GM21786 (cell line): ENCODE results near the gene ATG12.
"Not testable (repeated sequence)": the region's sequence is repeated elsewhere in the genome, so short reads cannot be mapped to it uniquely, and the experiment has no call there.

Experiments
- ATAC-seq: cut with Tn5 transposase; IDR thresholded peaks from one replicate; pipeline ENCODE4 v1.9.1; 2021; ENCODE audit not compliant: unreplicated experiment

The ATG12 gene

DNA sequence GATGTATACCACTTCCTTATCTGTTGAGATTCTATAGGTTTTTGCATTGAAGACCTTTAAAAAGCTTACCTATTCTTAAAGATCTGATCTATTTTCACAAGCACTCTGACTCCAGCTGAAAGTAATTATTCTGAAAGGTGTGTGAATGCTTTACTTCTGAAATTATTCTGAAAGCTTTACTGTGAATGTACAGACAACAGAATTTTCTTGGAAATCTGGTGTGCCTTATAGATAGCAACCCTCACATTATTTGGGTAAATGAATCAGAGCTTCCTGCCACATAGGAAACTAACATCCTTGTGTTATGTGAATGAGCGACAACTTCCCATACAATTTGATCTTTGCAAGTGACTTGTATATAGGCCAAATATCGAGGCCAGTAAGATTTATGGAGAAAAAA is 31.4 kb downstream of the ATG12 start:
- no peak for ATAC-seq

DNA sequence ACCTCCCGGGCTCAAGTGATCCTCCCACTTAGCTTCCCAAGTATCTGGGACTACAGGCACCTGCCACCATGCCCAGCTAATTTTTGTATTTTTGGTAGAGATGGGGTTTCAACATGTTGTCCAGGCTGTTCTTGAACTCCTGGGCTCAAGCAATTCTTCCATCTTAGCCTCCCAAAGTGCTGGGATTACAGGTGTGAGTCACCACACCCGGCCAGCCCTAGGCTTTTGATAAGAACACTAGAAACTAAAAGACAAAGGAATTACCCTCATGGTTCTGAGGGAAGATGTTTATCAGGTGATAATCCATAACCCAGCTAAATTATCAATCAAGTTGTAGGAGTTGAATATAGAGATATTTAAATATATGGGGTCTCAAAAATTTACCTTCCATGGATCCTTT is 33.3 kb downstream of the ATG12 start:
- not testable (repeated sequence) for ATAC-seq

DNA sequence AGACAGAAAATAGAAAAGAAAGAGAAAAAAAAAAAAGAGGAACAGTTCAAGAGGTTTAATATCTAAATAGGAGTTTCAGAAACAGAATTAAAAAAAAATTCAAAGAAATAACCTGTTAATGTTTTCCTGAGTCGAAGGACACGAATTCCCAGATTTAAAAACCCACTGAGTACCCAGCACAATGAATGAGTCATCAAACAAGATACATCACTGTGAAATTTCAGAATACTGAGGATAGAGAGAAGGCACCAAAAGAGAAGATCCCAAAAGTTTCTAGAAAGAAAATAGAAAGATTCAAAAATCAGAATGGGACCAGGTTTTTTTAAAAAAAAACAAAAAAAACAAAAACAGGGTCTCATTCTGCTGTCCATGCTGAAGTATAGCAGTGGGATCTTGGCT is 33.7 kb downstream of the ATG12 start:
- no peak for ATAC-seq

DNA sequence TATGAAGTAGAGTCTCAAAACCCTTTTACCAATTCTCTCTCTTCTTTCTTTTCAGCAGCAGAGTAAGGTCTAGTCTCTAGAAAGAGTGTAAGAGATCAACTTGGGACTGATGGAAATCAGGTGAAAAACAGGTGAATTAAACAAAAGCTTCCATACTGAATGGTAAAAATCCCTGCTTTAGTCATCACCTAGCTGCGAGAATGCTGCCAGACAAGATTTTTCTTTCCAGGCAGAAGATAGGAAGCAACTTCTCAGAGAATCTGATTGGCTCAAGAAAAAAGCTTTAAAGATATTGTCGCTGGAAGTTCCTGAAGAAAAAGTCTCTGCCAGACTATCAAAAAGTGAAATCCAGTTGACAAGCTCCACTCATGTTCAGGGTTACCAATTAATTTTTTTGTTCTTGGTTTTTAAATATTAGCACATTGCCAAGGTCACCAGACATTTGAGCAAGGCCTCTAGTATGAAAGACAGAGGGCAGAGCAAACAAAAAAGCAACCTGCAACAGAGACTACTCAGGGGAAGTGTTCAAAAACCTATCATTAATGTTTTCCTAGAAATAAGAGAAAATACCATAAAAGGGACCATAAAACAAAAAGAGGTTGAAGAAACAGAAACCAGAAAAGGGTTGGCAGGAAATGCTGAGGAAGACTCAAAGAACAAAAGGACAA is 34.2 kb downstream of the ATG12 start:
- no peak for ATAC-seq

DNA sequence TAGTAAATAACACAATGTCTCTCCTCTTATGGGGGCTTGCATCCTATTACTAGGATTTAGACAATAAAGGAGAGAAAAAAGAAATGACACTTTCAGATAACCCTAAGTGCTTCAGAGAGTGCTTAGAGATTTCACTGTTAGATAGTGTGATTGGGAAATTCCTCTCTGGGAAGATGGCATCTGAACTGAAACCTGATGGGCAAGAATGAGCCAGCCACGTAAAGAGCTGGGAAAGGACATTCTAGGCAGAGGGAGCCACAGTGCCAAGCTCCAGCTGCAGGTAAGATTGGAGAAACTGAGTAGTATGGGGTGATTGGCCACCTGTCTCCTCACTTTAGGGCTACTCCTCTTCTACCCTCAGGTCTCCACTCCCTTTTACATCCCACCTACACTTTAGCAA is 39.4 kb downstream of the ATG12 start:
- no peak for ATAC-seq

DNA sequence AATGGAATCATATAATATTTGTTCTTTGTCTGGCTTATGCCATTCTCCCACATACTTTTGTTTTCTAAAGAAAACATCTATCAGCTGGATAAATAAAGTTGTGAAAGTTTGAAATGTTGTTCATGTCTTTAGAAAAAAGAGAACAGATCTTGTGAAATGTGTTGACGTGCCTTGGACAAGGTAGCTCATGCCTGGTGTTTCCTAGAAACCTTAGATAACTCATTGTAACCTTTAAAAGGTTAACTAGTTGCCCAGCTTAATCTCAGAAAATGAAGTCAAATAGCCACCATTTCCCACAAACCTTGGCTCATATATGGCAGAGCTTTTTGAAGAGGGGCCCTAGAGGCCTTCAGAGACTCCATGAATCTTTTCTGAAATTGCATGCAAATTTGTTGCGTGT is 40.2 kb downstream of the ATG12 start:
- ATAC-seq: no peak

DNA sequence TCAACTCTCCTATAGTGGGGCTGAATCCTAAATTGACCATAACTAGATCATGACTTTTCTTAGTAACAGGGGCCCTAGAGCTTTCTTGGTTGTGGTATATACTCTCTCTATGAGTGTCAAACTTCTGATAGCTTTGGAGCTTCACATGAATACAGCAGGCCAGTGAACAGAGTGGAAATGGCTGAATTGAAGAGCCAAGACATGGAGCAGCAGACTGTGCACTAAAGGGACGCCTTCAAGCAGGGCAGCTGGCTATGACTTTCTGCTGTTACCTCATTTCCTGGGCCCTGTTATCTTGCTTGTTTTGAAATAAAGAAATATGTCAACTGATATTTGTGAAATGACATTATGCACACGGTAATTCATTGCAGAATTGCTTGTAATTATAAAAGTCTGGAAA is 41.3 kb downstream of the ATG12 start:
- ATAC-seq: no peak

DNA sequence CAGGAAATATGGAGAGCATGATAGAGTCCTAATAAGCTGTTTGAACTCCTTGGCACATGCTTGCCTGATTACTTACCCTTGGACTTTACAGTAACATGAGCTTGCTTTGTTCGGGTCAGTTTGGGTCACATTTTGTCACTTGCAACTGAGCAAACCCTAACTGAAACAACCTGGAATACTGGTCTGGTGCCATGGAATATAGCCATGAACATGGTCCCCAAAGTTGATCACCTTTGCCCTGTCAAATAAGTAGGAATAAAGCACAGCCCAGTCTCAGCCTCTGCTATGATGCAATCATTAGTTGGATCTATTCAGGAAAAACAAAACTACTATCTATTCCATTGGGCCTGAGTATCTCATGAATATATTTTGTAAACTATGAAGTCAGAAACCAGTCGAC is 43.1 kb downstream of the ATG12 start:
- no peak for ATAC-seq

DNA sequence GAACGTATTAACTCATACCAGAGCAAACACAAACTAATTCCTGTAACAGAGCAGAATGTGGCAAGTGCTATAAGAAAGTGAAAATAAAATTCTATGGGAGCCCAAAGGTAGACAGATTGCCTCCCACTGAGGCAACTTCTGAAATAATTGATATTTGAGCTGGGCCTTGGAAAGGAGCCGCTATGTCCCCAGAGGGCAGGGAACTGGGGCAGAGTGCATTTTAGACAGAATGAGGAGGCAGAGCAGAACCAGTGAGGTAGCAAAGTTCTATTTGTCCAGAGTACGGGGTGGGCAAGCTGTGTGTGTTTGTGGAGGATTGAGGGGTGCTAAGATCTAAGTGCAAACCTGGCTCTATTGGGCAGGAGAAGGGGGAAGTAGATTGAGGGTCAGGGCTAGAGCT is 44.7 kb downstream of the ATG12 start:
- no peak for ATAC-seq

DNA sequence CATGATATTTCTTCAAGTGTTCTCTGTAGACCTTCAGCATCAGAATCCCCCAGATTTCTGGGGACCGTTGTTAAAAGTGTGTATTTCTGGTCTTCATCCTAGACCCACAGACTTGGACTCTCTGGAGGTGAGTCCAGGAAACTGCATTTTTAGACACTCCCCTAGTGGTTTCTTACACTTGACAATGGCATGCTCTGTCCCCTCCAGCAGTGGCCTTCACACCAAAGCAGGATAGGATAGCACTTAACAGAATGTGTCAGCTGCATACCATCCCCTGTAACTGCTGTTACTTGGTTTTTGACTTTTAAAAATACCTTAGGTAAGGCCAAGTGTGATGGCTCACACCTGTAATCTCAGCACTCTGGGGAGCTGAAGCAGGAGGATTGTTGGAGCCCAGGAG is 45.7 kb downstream of the ATG12 start:
- ATAC-seq: no peak

DNA sequence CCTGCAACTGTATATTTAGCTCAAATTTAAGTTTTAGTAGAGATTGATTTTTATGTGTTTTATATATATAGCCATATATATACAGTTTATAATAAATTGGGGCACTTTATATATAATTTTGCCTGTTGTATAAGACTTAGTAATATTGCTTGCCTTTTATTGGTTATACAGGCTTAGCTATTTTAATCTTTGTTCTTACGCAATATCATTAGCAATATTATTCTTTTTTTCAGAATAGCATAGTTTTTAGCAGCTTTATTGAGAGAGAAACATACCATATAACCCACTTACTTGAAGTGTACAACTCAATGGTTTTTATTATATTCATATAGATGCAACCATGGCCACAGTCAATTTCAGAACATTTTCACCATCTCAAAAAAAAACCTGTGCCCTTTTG is 52.9 kb downstream of the ATG12 start:
- no peak for ATAC-seq

DNA sequence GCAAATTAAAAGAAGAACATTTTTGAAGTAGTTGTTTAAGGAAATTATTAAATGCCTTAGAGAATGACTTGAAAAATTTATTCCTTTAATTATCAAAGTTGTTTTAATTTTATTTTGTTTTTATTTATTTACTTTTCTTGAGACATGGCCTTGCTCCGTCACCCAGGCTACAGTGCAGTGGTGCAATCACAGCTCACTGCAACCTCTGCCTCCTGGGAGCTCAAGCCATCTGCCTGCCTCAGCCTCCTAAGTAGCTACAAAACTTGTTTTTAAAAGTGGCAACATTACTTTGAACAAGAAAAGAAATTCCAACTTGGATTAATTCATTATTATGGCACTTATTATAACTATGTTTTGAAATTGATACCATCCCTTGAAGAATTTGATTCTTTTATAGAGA is 53.9 kb downstream of the ATG12 start:
- no peak for ATAC-seq

DNA sequence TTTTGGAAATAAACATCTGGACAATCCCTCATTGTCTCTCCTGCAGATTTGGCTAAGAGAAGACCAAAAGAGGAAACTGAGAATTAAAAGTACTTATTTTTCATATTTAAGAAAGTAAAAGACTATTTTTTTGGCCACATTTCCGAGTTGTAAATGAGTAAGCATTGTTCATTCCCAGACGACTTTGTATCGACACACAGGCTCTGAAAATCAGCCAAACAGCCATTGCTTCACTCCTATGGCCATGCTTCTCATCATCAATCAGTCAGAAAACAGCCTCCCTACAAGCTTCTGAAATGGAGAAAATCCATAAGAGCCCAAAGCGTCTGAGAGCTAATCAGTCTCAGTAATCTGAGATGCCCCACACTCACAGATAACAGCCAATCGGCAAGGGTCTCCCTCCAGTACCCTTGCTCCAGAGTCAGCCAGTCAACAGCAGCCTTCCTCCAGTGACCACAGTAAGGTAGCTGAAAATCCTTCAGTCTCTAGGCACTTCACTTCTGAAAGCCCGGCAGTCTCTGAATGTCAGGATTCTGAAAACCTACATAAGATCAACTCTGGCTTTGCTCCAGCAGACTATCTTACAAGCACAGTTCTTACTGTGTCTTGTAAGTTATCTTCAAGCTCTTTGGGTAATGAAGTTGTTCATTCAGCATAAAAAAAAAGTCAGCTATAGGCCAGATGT is 55.8 kb downstream of the ATG12 start:
- no peak for ATAC-seq

DNA sequence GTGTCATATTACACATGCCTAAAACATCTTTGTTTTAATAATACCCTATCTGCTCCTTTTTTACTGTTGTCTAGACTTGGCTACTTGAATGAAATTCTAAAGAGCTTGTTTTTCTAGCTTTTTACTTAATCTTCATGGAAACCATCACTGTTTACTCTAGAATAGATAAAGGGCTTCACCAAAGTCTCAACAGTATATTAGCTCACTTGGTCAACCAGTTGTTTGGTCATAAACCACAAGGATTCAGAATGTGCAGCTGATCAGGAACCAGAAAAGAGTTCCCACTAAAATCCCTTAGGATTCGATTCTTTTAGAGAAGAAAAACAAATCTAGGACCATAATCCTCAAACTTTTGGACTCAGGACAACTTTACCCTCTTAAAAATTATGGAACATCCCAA is 62.9 kb downstream of the ATG12 start:
- no peak for ATAC-seq
